ENCODE data around the gene ADORA1.

ADORA1 gene

DNA sequence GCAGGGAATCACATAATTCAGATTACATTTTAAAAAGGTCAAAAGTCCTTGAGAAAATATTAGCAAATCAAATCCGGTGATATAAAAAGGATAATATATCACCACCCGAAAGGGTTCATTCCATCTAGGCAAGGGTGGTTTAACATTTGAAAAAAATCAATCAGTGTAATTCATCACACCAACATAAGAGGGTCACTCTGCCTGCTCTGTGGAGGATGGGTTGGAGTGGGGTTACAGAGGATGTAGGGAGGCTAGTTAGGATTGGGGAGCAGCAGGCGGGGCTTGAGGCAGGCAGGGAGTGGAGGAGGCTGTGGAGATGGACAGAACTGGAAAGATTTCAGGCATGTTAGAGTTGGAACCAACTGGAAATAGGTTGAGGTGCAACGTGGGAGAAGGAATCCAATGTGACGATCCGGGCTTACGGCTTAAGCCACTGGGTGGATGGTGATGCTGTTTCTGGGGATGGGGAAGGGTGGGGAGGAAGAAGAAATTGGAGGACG, 12.5 kb downstream of the ADORA1 start:
- H3K4me3 ChIP-seq (ENCODE audit: low read depth, low read length) = no peak overlapping the region
- no peak for DNase-seq (ENCODE audit: low read depth)
- TF ChIP-seq, protein P1, sequence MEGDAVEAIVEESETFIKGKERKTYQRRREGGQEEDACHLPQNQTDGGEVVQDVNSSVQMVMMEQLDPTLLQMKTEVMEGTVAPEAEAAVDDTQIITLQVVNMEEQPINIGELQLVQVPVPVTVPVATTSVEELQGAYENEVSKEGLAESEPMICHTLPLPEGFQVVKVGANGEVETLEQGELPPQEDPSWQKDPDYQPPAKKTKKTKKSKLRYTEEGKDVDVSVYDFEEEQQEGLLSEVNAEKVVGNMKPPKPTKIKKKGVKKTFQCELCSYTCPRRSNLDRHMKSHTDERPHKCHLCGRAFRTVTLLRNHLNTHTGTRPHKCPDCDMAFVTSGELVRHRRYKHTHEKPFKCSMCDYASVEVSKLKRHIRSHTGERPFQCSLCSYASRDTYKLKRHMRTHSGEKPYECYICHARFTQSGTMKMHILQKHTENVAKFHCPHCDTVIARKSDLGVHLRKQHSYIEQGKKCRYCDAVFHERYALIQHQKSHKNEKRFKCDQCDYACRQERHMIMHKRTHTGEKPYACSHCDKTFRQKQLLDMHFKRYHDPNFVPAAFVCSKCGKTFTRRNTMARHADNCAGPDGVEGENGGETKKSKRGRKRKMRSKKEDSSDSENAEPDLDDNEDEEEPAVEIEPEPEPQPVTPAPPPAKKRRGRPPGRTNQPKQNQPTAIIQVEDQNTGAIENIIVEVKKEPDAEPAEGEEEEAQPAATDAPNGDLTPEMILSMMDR (IDR thresholded peaks at IDR 0.05; ENCODE audit: control insufficient read depth, extremely low read depth, insufficient read depth) = no peak

DNA sequence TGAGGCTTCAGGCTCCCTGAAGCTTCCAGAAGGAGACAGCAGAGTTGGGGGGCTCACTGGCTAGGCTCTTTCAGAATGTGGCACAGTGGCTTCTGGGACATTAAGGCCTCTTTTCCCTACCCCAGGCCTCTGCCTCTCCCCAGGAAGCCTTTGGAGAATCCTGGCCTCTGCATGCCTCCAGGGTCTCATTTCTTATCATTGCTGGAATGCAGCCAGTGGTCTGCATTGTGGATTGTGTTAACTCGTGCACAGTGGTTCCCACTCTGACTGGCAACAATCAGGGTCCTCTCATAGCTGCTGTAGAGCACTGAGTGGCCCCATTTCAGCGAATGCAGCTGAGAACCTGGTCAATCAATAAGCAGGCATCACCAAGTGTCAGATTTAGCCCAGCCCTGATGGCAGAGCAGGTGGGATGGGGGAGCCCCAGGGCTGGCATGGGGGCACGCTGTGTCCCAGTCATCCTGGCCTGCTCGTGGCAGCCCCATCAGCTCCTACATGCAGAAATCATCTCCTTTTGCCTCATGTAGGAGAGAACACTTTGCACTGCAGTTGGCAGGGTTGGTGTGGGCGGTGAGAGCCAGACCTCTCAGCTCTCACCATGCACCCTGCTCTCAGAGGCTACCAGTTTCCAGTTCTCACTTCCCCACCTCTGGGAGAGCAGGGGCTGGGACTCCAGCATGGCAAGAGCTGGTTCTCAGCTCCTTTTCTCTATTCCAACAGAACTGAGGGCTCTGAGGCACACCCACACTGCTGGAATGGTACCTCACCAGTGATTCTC, 13.4 kb downstream of the ADORA1 start:
- TF ChIP-seq, protein P1 (IDR thresholded peaks at IDR 0.05; ENCODE audit: control insufficient read depth, extremely low read depth, insufficient read depth) = no peak
- no peak overlapping the region for H3K4me3 ChIP-seq (ENCODE audit: low read depth, low read length)
- DNase-seq (ENCODE audit: low read depth) = no peak

DNA sequence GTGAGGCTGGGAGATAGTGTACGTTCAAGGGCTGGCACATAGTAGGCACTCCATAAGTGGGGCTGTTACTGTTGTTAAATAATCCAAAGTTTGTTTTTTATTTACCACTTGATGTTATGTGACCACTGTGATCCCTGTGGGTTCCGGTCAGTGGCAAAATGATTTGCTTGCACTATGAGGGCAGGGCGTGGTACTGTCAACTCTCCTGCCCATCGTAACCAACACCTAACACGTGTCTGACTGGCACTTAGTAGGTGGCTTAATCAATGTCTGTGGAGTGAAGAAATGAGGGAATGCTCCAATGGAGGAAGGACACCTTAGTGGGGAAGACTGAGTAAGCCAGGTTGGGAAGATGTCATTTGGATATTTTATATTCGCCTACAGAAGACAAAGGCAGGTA, 14.6 kb downstream of the ADORA1 start:
- TF ChIP-seq, protein P1 (IDR thresholded peaks at IDR 0.05; ENCODE audit: control insufficient read depth, extremely low read depth, insufficient read depth) = no peak
- no peak for DNase-seq (ENCODE audit: low read depth)

DNA sequence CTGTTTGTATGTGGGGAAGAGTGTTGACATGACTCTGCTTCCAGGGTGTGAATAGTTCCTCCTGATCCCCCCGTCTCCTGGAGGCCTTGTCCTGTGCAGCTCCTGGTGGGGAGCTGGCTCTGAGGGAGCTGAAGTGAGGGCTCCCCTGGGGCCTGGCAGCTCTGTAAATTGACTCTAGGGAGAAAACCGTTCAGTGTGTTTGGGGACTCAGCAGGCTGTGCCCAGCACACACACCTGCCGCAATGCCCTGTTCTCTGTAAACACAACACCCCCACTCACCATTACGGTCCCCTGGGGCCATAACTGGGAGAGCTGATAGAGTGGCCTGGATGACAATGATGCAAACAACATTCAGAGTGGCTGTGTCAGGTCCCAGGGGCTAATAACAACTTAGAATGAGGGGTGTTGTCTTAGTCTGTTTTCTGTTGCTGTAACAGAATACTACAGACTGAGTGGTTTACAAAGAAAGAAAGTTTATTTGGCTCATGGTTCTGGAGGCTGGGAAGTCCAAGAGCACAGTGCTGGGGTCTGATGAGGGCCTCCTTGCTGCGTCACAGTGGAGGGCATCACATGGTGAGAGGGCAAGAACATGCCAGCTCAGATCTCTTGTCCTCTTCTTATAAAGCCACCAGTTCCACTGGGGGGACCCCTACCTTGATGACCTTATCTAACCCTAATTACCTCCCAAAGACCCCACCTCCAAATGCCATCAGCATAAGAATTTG, 15.3 kb downstream of the ADORA1 start:
- no peak overlapping the region for H3K4me3 ChIP-seq (ENCODE audit: low read depth, low read length)
- TF ChIP-seq, protein P1 (IDR thresholded peaks at IDR 0.05; ENCODE audit: control insufficient read depth, extremely low read depth, insufficient read depth) = no peak
- DNase-seq (ENCODE audit: low read depth) = no peak

More for the DNA sequence above, 14.6 kb downstream of the ADORA1 start:
- no peak overlapping the region for H3K4me3 ChIP-seq (ENCODE audit: low read depth, low read length)

DNA sequence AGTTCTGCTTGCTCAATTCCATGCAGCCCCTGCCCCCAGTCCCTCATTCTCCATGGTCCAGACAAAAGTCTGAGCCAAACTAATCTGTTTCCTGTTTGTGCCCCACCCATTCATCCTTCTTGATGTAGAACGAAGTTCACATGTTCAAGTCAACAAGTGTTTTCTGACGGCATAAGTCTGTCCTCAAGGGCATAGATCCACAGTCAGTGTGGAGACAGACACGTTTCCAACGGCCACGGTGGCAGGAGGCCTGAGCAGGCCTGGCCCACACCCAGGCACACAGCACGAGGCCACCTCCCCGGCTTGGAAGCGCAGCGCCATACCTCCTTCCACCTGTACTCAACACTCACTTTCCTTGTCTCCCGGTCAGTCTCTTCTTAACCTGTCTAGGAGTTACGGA, 16.1 kb downstream of the ADORA1 start:
- no peak overlapping the region for H3K4me3 ChIP-seq (ENCODE audit: low read depth, low read length)
- TF ChIP-seq, protein P1 (IDR thresholded peaks at IDR 0.05; ENCODE audit: control insufficient read depth, extremely low read depth, insufficient read depth) = no peak
- no peak for DNase-seq (ENCODE audit: low read depth)

DNA sequence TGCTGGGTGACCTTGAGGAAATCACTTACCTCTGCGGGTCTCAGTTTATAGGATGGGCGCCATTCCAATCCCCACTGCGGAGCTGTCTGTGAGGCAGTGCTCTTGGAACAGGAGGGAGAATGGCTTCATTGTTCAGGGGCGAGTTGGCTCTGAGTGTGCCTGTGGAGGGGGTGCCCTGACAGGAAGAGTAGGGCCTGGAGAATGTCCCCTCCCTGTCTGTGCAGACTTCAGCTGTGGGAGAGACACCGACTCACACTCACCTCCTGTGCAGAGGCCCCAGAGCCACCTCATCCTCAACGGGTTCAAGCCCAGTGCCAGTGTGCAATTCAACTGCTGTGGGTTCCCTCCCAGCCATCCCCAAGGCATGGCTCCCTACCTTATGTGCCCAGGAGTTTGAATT, 17.1 kb downstream of the ADORA1 start:
- DNase-seq (ENCODE audit: low read depth) = no peak
- TF ChIP-seq, protein P1 (IDR thresholded peaks at IDR 0.05; ENCODE audit: control insufficient read depth, extremely low read depth, insufficient read depth) = no peak
- H3K4me3 ChIP-seq (ENCODE audit: low read depth, low read length) = no peak overlapping the region
